Upper lobe of left lung (tissue), 4 donors: ENCODE data around the gene ZNF362.
"Not testable (repeated sequence)": the region's sequence is repeated elsewhere in the genome, so short reads cannot be mapped to it uniquely, and the experiment has no call there.

Experiments used
- CTCF ChIP-seq, 6 experiments: fragments of 450-650 bp in 4 of 6; fragments of 200-600 bp in 2 of 6; sonication (generic) in 2 of 6; IDR thresholded peaks; one replicate each; pipeline ENCODE4 v1.5.1; 2016 to 2019; ENCODE audit warnings: antibody characterized with exemption in 6 of 6
- POLR2A ChIP-seq, 4 donors: fragments of 450-650 bp; IDR thresholded peaks; one replicate each; pipeline ENCODE4 v1.5.1; 2016 to 2017; ENCODE audit warnings: antibody characterized with exemption in 4 of 4, mild to moderate bottlenecking in 2 of 4
- POLR2AphosphoS5 ChIP-seq, 2 donors: sonication (generic); formaldehyde crosslinking; IDR thresholded peaks; one replicate each; pipeline ENCODE4 v1.5.1; 2017; ENCODE audit warnings: antibody characterized with exemption in 2 of 2

DNA sequence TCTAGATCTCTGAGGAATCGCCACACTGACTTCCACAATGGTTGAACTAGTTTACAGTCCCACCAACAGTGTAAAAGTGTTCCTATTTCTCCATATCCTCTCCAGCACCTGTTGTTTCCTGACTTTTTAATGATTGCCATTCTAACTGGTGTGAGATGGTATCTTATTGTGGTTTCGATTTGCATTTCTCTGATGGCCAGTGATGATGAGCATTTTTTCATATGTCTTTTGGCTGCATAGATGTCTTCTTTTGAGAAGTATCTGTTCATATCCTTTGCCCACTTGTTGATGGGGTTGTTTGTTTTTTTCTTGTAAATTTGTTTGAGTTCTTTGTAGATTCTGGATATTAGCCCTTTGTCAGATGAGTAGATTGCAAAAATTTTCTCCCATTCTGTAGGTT lies 34.3 kb downstream of the ZNF362 start:
- TF ChIP-seq CTCF, POLR2AphosphoS5, POLR2A (IDR thresholded peaks at IDR 0.05): not testable (repeated sequence)
